Psoas muscle (tissue), 8 donors: ENCODE measurements around the gene DOCK2. TPM values are rescaled to one million over a fixed set of nuclear protein-coding genes. Genes with fewer than 3 reads are reported as not detected.

ENCODE experiments used
- ATAC-seq, 4 donors: fragments of 200-7000 bp; cut with Tn5 transposase; one replicate each; pipeline ENCODE4 v1.9.1; 2020; ENCODE audit warnings: moderate library complexity in 3 of 4, mild to moderate bottlenecking in 2 of 4
- DNase-seq, 2 donors: peaks; one replicate each; pipeline ENCODE4 v3.0.0-alpha.2; 2020
- H3K27ac ChIP-seq: fragments of 200-600 bp; one replicate; pipeline ENCODE4 v1.8.0; 2022
- H3K27me3 ChIP-seq, 3 donors: fragments of 200-600 bp in 1 of 3; one replicate each; pipeline versions ENCODE4 v1.6.1 to v1.8.0; 2013 to 2022; ENCODE audit warnings: low read length in 2 of 3, mild to moderate bottlenecking in 2 of 3, moderate library complexity in 1 of 3; ENCODE audit not compliant: insufficient read depth in 3 of 3
- H3K36me3 ChIP-seq, 2 donors: fragments of 200-600 bp in 1 of 2; one replicate each; pipeline versions ENCODE4 v1.6.1 to v1.8.0; 2013 to 2022; ENCODE audit warnings: low read depth in 1 of 2, mild to moderate bottlenecking in 1 of 2, moderate library complexity in 1 of 2; ENCODE audit not compliant: insufficient read depth in 1 of 2
- H3K4me1 ChIP-seq: fragments of 200-600 bp; one replicate; pipeline ENCODE4 v1.8.0; 2022
- H3K4me3 ChIP-seq: fragments of 200-600 bp; one replicate; pipeline ENCODE4 v1.8.0; 2022; ENCODE audit warnings: mild to moderate bottlenecking
- H3K9me3 ChIP-seq: fragments of 200-600 bp; one replicate; pipeline ENCODE4 v1.8.0; 2022
- WGBS, 3 donors: extraction: QIAGEN DNeasy Blood & Tissue Kit; methylation state at CpG; one replicate each; pipeline versions ENCODE4 v1.1.6 to v1.1.7; 2013; 5-methylcytosine and 5-hydroxymethylcytosine counted together
- intact Hi-C, 2 donors: fragments of 100-400 bp; cut with DNase I; formaldehyde crosslinking; loops; one replicate each; pipeline versions ENCODE4 v1.11.0 to v1.14.2; 2022
- polyA plus RNA-seq, 3 donors: library from polyadenylated mRNA; stranded (reverse); fragments of 200-250 nt; gene quantifications; one replicate each; pipeline ENCODE4 v1.2.3, GENCODE V29; 2013
- total RNA-seq, 4 donors: library from RNA; stranded (reverse); fragmentation: NEBNext Ultra II Directional in 2 of 4; extraction: Animal tissue kit (Norgen Biotek cat#: 25700) in 2 of 4; gene quantifications; one replicate each; pipeline versions ENCODE4 v1.2.1 to v1.2.4, GENCODE V29; 2021 to 2023
- TF ChIP-seq, protein P1 (sequence below): fragments of 200-600 bp; IDR thresholded peaks from one replicate; pipeline ENCODE4 v1.8.0; 2022; ENCODE audit warnings: antibody characterized with exemption
- donor health status: healthy with polysubstance abuse.
- donor health status: DM: no; HTN: no; CAD: no; lungs with moderate emphysema.
- donor health status: Bipolar disorder and iron deficiency.
- donor health status: healthy.
- donor health status: DM: yes; HTN: yes; CAD: no.
- donor health status: DM: no; HTN: no; CAD: no.
- donor health status: DM: no; HTN: no; CAD: no.
- donor health status: DM: yes; HTN: yes; CAD: no.

DOCK2 gene
- total and polyA plus RNA-seq, 7 donors = 0.37 to 4.4 (median 3.5) TPM

DNA sequence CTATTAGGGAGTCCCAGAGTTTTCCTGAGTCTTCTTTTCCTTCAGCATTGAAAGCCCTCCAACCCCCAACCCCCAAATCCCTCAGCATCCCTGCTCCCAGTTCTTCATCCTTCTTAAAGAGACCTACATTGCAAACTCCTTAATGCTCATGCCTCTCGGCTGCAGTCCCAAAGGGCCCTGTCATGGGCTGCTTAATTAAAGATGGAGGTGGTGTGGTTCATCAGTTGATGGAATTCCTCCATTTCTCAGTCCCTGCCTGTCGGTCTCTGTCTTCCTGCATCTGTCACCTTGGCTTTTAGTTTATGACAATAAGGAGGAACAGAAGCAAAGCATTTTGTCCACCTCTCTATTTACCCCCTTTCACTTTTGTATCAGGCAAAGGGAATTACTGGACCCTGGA lies 470.6 kb downstream of the DOCK2 start:
- 34 to 55% (median 36%) methylated on average over 2 of the region's 2 CpGs for WGBS, 3 donors
- ATAC-seq (no peak), DNase-seq (no peak)
- Histone ChIP-seq H3K4me1 (no peaks in the 10 kb centered on the region), H3K9me3 (no peaks in the 10 kb centered on the region), H3K36me3 (no peaks in the 10 kb centered on the region), H3K4me3 (no peak overlapping the region), H3K27ac (no peak overlapping the region), H3K27me3 (no peaks in the 10 kb centered on the region)
- TF ChIP-seq, protein P1, sequence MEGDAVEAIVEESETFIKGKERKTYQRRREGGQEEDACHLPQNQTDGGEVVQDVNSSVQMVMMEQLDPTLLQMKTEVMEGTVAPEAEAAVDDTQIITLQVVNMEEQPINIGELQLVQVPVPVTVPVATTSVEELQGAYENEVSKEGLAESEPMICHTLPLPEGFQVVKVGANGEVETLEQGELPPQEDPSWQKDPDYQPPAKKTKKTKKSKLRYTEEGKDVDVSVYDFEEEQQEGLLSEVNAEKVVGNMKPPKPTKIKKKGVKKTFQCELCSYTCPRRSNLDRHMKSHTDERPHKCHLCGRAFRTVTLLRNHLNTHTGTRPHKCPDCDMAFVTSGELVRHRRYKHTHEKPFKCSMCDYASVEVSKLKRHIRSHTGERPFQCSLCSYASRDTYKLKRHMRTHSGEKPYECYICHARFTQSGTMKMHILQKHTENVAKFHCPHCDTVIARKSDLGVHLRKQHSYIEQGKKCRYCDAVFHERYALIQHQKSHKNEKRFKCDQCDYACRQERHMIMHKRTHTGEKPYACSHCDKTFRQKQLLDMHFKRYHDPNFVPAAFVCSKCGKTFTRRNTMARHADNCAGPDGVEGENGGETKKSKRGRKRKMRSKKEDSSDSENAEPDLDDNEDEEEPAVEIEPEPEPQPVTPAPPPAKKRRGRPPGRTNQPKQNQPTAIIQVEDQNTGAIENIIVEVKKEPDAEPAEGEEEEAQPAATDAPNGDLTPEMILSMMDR = no peak
- intact Hi-C loops = no loop called here

DNA sequence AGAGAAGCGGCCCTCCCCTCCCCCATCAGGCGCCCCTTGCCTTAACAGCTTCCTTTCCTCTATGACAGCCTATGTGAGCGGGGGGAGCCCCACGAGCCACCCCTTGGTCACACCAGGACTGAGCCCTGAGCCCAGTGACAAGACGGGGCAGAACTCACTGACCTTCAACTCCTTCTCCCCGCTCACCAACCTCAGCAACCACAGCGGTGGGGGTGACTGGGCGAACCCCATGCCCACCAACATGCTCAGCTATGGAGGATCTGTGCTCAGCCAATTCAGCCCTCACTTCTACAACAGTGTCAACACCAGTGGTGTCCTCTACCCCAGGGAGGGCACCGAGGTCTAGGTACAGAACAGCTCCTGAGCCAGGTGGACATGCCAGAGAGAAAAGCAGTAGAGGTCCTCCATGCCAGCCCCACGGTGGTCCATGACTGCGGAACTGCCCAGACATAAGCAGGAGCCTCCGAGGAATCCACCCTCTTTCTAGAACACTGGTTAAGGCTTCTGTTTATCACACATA lies 471.3 kb downstream of the DOCK2 start:
- intact Hi-C loops = no loop called here
- ATAC-seq (no peak), DNase-seq (no peak)
- Histone ChIP-seq H3K4me3 (no peak overlapping the region), H3K9me3 (no peaks in the 10 kb centered on the region), H3K27me3 (no peaks in the 10 kb centered on the region), H3K36me3 (no peaks in the 10 kb centered on the region), H3K4me1 (no peaks in the 10 kb centered on the region), H3K27ac (no peak overlapping the region)
- TF ChIP-seq, protein P1 = no peak
- WGBS, 3 donors = 82 to 88% (median 83%) methylated on average over 12 of the region's 12 CpGs

DNA sequence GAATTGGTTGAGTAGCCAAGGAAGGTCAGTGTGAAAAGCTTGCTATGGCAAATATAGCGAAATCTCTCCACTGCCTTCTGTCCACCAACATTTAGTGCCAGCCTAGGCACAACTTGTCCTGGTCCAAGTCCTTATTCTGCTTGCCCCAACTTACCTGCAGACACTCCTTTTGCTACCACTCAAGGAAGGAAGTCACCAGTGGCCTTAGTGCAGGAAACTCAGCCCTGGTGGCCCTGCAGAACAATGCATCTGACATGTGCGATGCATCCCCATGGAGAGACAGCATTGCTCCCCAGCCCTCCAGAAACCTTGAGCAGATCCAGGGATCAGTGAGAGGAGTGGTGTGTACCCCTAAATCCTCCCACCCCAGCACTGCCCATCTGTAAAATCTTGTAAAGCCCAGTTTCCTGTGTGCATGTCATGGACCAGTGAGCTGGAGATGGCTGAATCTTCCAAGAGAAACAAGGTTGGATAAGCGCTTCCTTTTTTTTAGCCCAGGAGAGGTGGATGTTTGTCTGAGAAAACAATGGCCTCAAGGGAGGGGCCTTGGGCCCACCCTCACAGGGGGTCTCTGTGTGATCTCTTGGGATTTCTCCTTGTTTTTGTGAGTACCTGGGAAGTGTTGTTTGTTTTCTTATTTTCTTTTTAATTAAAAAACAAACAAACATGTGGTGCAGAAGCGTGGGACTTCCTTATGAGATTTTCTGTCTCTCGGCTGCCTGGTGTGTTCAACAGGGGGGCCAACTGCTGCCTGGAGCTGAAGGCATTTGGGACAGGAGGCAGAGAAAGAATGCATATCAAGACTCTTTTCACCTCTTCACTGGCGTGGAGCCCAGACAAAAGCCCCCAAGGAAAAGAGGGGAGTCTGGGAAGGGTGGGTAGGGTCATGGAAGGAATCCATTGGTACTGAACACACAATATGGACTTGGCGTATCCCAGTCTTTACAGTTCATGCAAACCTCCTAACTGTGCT lies 472.3 kb downstream of the DOCK2 start:
- no peak overlapping the region for H3K4me3 ChIP-seq
- intact Hi-C loops = loop anchor here in 1 of 2 donors (5.0 kb wide), 1 partner anchor 308 kb away; no protein-coding TSS in a partner anchor
- ATAC-seq (no peak), DNase-seq (no peak)
- no peaks in the 10 kb centered on the region for H3K27me3 ChIP-seq
- 58 to 61% (median 60%) methylated on average over 7 of the region's 7 CpGs for WGBS, 3 donors
- no peak overlapping the region for H3K27ac ChIP-seq
- H3K36me3 ChIP-seq = no peaks in the 10 kb centered on the region
- no peaks in the 10 kb centered on the region for H3K4me1 ChIP-seq
- TF ChIP-seq, protein P1 = no peak
- no peaks in the 10 kb centered on the region for H3K9me3 ChIP-seq

DNA sequence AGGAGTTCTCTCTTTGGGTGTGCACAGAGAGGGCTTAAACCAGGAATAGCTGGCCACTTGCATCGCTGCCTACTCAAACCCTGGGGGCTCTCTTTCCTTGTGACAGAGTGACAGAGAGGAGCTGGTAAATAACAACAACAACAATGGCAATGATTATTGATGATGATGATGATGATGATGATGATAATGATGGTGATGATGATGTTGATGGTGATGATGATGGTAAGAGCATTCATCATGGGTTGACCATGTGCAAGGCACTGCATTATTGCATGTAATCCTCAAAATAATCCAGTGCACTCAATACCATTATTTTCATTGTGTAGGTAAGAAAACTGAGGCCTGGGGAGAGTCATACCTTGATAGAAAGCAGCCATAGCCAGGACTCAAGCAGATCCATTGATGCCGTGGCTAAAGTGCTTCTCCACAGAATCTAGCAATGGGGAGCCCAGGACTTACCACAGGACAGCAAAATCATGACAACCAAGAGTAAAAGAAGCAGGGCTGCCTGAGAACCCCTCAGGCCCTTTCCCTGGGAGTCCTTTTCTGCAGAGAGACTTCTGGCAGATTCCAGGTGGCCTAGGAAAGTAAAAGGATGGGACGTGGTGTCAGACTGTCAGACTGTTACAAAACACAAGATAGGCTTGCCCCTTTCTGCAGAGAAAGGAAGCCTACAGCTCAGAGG lies 473.5 kb downstream of the DOCK2 start:
- intact Hi-C loops = loop anchor here in 1 of 2 donors (5.0 kb wide), 1 partner anchor 307 kb away; no protein-coding TSS in a partner anchor
- Histone ChIP-seq H3K9me3 (no peaks in the 10 kb centered on the region), H3K36me3 (no peaks in the 10 kb centered on the region), H3K27ac (no peak overlapping the region), H3K4me3 (no peak overlapping the region), H3K27me3 (no peaks in the 10 kb centered on the region), H3K4me1 (no peaks in the 10 kb centered on the region)
- no peak for DNase-seq
- TF ChIP-seq, protein P1 = no peak
- WGBS, 3 donors = 64 to 78% (median 74%) methylated on average over 3 of the region's 3 CpGs
- no peak for ATAC-seq
